Measurements from ENCODE around the gene MIEF1.
A peak's percentile ranks its signal among the peaks of the same experiment; 100 is the strongest.

The MIEF1 gene

GRCh38 chr22:39537975-39538374, 35.9 kb downstream of the MIEF1 start:
- Histone ChIP-seq H3K9me3 (ENCODE audit: control insufficient read depth, insufficient read depth, low read depth, low read length) (no peaks in the 10 kb centered on the region), H3K27ac (ENCODE audit: extremely low read depth, low read depth, low read length) (no peak overlapping the region), H3K4me3 (ENCODE audit: low read depth, low read length) (no peak overlapping the region), H3K36me3 (ENCODE audit: control insufficient read depth in 2 of 2, insufficient read depth in 1 of 2, low read length in 2 of 2) (no peaks in the 10 kb centered on the region), H3K4me1 (ENCODE audit: control insufficient read depth, insufficient read depth, low read length) (no peaks in the 10 kb centered on the region)
- POLR2A ChIA-PET = interaction anchor here (1.0 kb wide), 1 partner anchor 503 kb away, joined by 3 read pairs; no protein-coding TSS in a partner anchor
- CTCF ChIA-PET = interaction anchor here (0.7 to 1.8 kb wide), 5 partner anchors 268 to 502 kb away, joined by 3 to 8 read pairs (median 3); no protein-coding TSS in a partner anchor
- TF ChIP-seq ATF2 (tag by site-specific recombination; IDR thresholded peaks at IDR 0.05; ENCODE audit: low read depth) = no peak
- TF ChIP-seq ZBTB8A (tag by site-specific recombination; IDR thresholded peaks at IDR 0.05) = no peak
- no peak for TF ChIP-seq OVOL3 (tag by site-specific recombination; IDR thresholded peaks at IDR 0.05)
- no peak for TF ChIP-seq ZNF202 (tag by site-specific recombination; IDR thresholded peaks at IDR 0.05; ENCODE audit: borderline replicate concordance)
- no peak for TF ChIP-seq ZNF624 (tag by site-specific recombination; IDR thresholded peaks at IDR 0.05)
- TF ChIP-seq ZNF692 (tag by site-specific recombination; IDR thresholded peaks at IDR 0.05) = no peak
- TF ChIP-seq ZNF274 (IDR thresholded peaks at IDR 0.05; ENCODE audit: low read length) = no peak
- TF ChIP-seq ZNF274 (tag by site-specific recombination; IDR thresholded peaks at IDR 0.05; ENCODE audit: borderline replicate concordance) = no peak
- no peak for TF ChIP-seq ZNF423 (tag by site-specific recombination; IDR thresholded peaks at IDR 0.05)
- TF ChIP-seq ZNF785 (tag by site-specific recombination; IDR thresholded peaks at IDR 0.05) = no peak
- TF ChIP-seq ZNF239 (tag by site-specific recombination; IDR thresholded peaks at IDR 0.05) = no peak
- TF ChIP-seq ZNF214 (tag by site-specific recombination; IDR thresholded peaks at IDR 0.05; ENCODE audit: borderline replicate concordance) = no peak
- TF ChIP-seq SALL2 (tag by site-specific recombination; IDR thresholded peaks at IDR 0.05; ENCODE audit: borderline replicate concordance) = no peak
- no peak for TF ChIP-seq ZNF600 (tag by site-specific recombination; IDR thresholded peaks at IDR 0.05)
- no peak for TF ChIP-seq ZBTB10 (tag by site-specific recombination; IDR thresholded peaks at IDR 0.05)
- TF ChIP-seq ZNF837 (tag by site-specific recombination; IDR thresholded peaks at IDR 0.05) = no peak
- TF ChIP-seq RBAK (tag by site-specific recombination; IDR thresholded peaks at IDR 0.05) = no peak
- no peak for TF ChIP-seq ZNF133 (tag by site-specific recombination; IDR thresholded peaks at IDR 0.05)
- TF ChIP-seq ZNF311 (tag by site-specific recombination; IDR thresholded peaks at IDR 0.05; ENCODE audit: borderline replicate concordance) = no peak
- TF ChIP-seq ZNF169 (tag by site-specific recombination; IDR thresholded peaks at IDR 0.05) = no peak

- H3K27ac ChIP-seq (ENCODE audit: extremely low read depth, low read depth, low read length) = no peak overlapping the region
- ChIA-PET POLR2A (interaction anchor here (0.5 to 1.0 kb wide), 2 partner anchors 501 to 1898 kb away, joined by 3 read pairs; no protein-coding TSS in a partner anchor), CTCF (interaction anchor here (0.5 to 5.2 kb wide), 16 partner anchors 9 to 497 kb away, joined by 3 to 29 read pairs (median 4); no protein-coding TSS in a partner anchor)
- H3K9me3 ChIP-seq (ENCODE audit: control insufficient read depth, insufficient read depth, low read depth, low read length) = no peaks in the 10 kb centered on the region
- no peak overlapping the region for H3K4me3 ChIP-seq (ENCODE audit: low read depth, low read length)
- H3K36me3 ChIP-seq (ENCODE audit: control insufficient read depth in 2 of 2, insufficient read depth in 1 of 2, low read length in 2 of 2) = no peaks in the 10 kb centered on the region
- no peaks in the 10 kb centered on the region for H3K4me1 ChIP-seq (ENCODE audit: control insufficient read depth, insufficient read depth, low read length)
- TF ChIP-seq ZNF488 (tag by site-specific recombination; IDR thresholded peaks at IDR 0.05) = no peak
- TF ChIP-seq HOXC10 (CRISPR knock-in tag; IDR thresholded peaks at IDR 0.05) = no peak
- 0 out of 2 replicates have a peak, but pooled peaks have one; percentile 35 for TF ChIP-seq IKZF3 (tag by site-specific recombination; IDR thresholded peaks at IDR 0.05)
- peak; percentile 65; the same call in 1 of the 2 replicates for TF ChIP-seq ZBTB48 (tag by site-specific recombination; IDR thresholded peaks at IDR 0.05)
- no peak for TF ChIP-seq BCL11B (tag by site-specific recombination; IDR thresholded peaks at IDR 0.05; ENCODE audit: low read depth)
- TF ChIP-seq ZBTB26 (tag by site-specific recombination; optimal IDR thresholded peaks at IDR 0.05) = peak; percentile 16
- TF ChIP-seq ZNF292 (tag by site-specific recombination; IDR thresholded peaks at IDR 0.05; ENCODE audit: borderline replicate concordance, low read depth) = no peak
- peak; percentile 59 for TF ChIP-seq ZNF654 (tag by site-specific recombination; IDR thresholded peaks at IDR 0.05; ENCODE audit: low read depth)
Measured at GRCh38 chr22:39543095-39543494, 41.0 kb downstream of the MIEF1 start.

All from HEK293 (cell line).